H9 (cell line): ENCODE measurements around the gene JUP. TPM values are rescaled to one million over a fixed set of nuclear protein-coding genes. Genes with fewer than 3 reads are reported as not detected.

Experiments used
- DNase-seq: peaks from one replicate; pipeline ENCODE4 v3.0.0-alpha.2; 2017
- H2AFZ ChIP-seq: one replicate; pipeline ENCODE4 v1.6.1; 2013; ENCODE audit warnings: mild to moderate bottlenecking, low read length, control low read depth, moderate library complexity
- H2AK5ac ChIP-seq: 2 replicates; pipeline ENCODE4 v1.6.1; 2013; ENCODE audit warnings: low read length, control low read depth, mixed read lengths; ENCODE audit not compliant: insufficient read length
- H2BK120ac ChIP-seq: one replicate; pipeline ENCODE4 v1.6.1; 2013; ENCODE audit warnings: low read depth, mild to moderate bottlenecking, low read length, control low read depth, inconsistent platforms; ENCODE audit not compliant: poor library complexity, severe bottlenecking
- H2BK12ac ChIP-seq: 2 replicates; pipeline ENCODE4 v1.6.1; 2013; ENCODE audit warnings: low read length, control low read depth, mixed read lengths, low read depth; ENCODE audit not compliant: insufficient read length
- H2BK15ac ChIP-seq: 2 replicates; pipeline ENCODE4 v1.6.1; 2013; ENCODE audit warnings: low read depth, low read length, control low read depth
- H2BK20ac ChIP-seq: one replicate; pipeline ENCODE4 v1.6.1; 2013; ENCODE audit warnings: low read depth, mild to moderate bottlenecking, low read length, control low read depth, inconsistent platforms; ENCODE audit not compliant: poor library complexity, severe bottlenecking
- H2BK5ac ChIP-seq: 2 replicates; pipeline ENCODE4 v1.6.1; 2013; ENCODE audit warnings: low read length, control low read depth, mixed read lengths; ENCODE audit not compliant: insufficient read length
- H3K14ac ChIP-seq: 2 replicates; pipeline ENCODE4 v1.6.1; 2013; ENCODE audit warnings: low read length, control low read depth; ENCODE audit not compliant: insufficient read depth
- H3K18ac ChIP-seq: 2 replicates; pipeline ENCODE4 v1.6.1; 2013; ENCODE audit warnings: low read depth, mild to moderate bottlenecking, mixed read lengths, low read length, control low read depth; ENCODE audit not compliant: insufficient read length
- H3K23ac ChIP-seq: 2 replicates; pipeline ENCODE4 v1.6.1; 2013; ENCODE audit warnings: low read length, control low read depth, mixed read lengths, low read depth; ENCODE audit not compliant: insufficient read length
- H3K23me2 ChIP-seq: 2 replicates; pipeline ENCODE4 v1.6.1; 2013; ENCODE audit warnings: low read depth, mild to moderate bottlenecking, mixed read lengths, low read length, control low read depth; ENCODE audit not compliant: insufficient read length, poor library complexity, severe bottlenecking
- H3K27ac ChIP-seq: 2 replicates; pipeline ENCODE4 v1.5.1; 2013; ENCODE audit warnings: low read length, control low read depth, mixed read lengths, low read depth; ENCODE audit not compliant: insufficient read length
- H3K27me3 ChIP-seq: 2 replicates; pipeline ENCODE4 v1.6.1; 2013; ENCODE audit warnings: low read length, control low read depth, inconsistent platforms; ENCODE audit not compliant: insufficient read depth
- H3K4ac ChIP-seq: 2 replicates; pipeline ENCODE4 v1.6.1; 2013; ENCODE audit warnings: low read depth, mild to moderate bottlenecking, control low read depth, inconsistent platforms, low read length, moderate library complexity
- H3K4me1 ChIP-seq: 2 replicates; pipeline ENCODE4 v1.6.1; 2013; ENCODE audit warnings: low read length, control low read depth, inconsistent platforms; ENCODE audit not compliant: insufficient read depth
- H3K4me2 ChIP-seq: 2 replicates; pipeline ENCODE4 v1.6.1; 2013; ENCODE audit warnings: low read length, control low read depth, mixed read lengths; ENCODE audit not compliant: insufficient read length, insufficient read depth
- H3K56ac ChIP-seq: 2 replicates; pipeline ENCODE4 v1.6.1; 2013; ENCODE audit warnings: low read depth, mild to moderate bottlenecking, mixed read lengths, low read length, control low read depth; ENCODE audit not compliant: insufficient read length
- H3K79me1 ChIP-seq: 2 replicates; pipeline ENCODE4 v1.6.1; 2013; ENCODE audit warnings: low read depth, mild to moderate bottlenecking, moderate library complexity, low read length, control low read depth, inconsistent platforms; ENCODE audit not compliant: insufficient read depth, poor library complexity, severe bottlenecking
- H3K79me2 ChIP-seq: 2 replicates; pipeline ENCODE4 v1.6.1; 2013; ENCODE audit warnings: low read length, control low read depth, inconsistent platforms; ENCODE audit not compliant: insufficient read depth
- H3K9ac ChIP-seq: 2 replicates; pipeline ENCODE4 v1.6.1; 2013; ENCODE audit warnings: low read length, control low read depth, mixed read lengths; ENCODE audit not compliant: insufficient read length; ENCODE audit errors: extremely low read depth
- H3K9me3 ChIP-seq: one replicate; pipeline ENCODE4 v1.6.1; 2013; ENCODE audit warnings: low read depth, low read length, inconsistent platforms; ENCODE audit not compliant: control insufficient read depth
- H3T11ph ChIP-seq: one replicate; pipeline ENCODE4 v1.6.1; 2013; ENCODE audit warnings: mild to moderate bottlenecking, low read length, control low read depth, inconsistent platforms
- H4K20me1 ChIP-seq: one replicate; pipeline ENCODE4 v1.6.1; 2013; ENCODE audit not compliant: control insufficient read depth, insufficient read length, insufficient read depth
- H4K5ac ChIP-seq: 2 replicates; pipeline ENCODE4 v1.6.1; 2013; ENCODE audit warnings: low read depth, mild to moderate bottlenecking, mixed read lengths, low read length, control low read depth; ENCODE audit not compliant: insufficient read length
- H4K8ac ChIP-seq: replicated peaks from 2 replicates; pipeline ENCODE4 v1.6.1; 2013; ENCODE audit warnings: low read length, control low read depth, mixed read lengths, low read depth; ENCODE audit not compliant: insufficient read length
- H4K91ac ChIP-seq: 2 replicates; pipeline ENCODE4 v1.6.1; 2013; ENCODE audit warnings: low read depth, mild to moderate bottlenecking, moderate library complexity, mixed read lengths, low read length, control low read depth; ENCODE audit not compliant: insufficient read length
- H3K27ac Mint-ChIP-seq, 3 experiments: 2 replicates in 2 of 3; 3 replicates in 1 of 3; pipeline ENCODE4 v1.8.0; 2020 to 2021; ENCODE audit warnings: mixed read lengths in 3 of 3, mild to moderate bottlenecking in 1 of 3, moderate library complexity in 1 of 3
- H3K27me3 Mint-ChIP-seq: 2 replicates; pipeline ENCODE4 v1.8.0; 2021; ENCODE audit warnings: low read depth, mild to moderate bottlenecking, moderate library complexity, mixed read lengths
- H3K36me3 Mint-ChIP-seq, 3 experiments: 2 replicates in 2 of 3; 3 replicates in 1 of 3; pipeline ENCODE4 v1.8.0; 2020 to 2021; ENCODE audit warnings: low read depth in 3 of 3, mixed read lengths in 3 of 3; ENCODE audit not compliant: insufficient read depth in 1 of 3
- H3K4me1 Mint-ChIP-seq, 2 experiments: 2 replicates each; pipeline ENCODE4 v1.8.0; 2020; ENCODE audit warnings: mixed read lengths in 2 of 2
- H3K4me3 Mint-ChIP-seq, 2 experiments: 2 replicates in 1 of 2; 3 replicates in 1 of 2; pipeline ENCODE4 v1.8.0; 2020 to 2021; ENCODE audit warnings: mild to moderate bottlenecking in 2 of 2, mixed read lengths in 2 of 2, moderate library complexity in 1 of 2
- H3K9me3 Mint-ChIP-seq, 2 experiments: 2 replicates in 1 of 2; 3 replicates in 1 of 2; pipeline ENCODE4 v1.8.0; 2020; ENCODE audit warnings: mild to moderate bottlenecking in 2 of 2, mixed read lengths in 2 of 2, moderate library complexity in 1 of 2
- CTCF ChIP-seq: fragments of 200-600 bp; sonication (generic); conservative IDR thresholded peaks from 3 replicates; pipeline ENCODE4 v1.8.0; 2021; ENCODE audit warnings: antibody characterized with exemption, mild to moderate bottlenecking
- WGBS: extraction: QIAGEN DNeasy Blood & Tissue Kit; methylation state at CpG from one replicate; pipeline ENCODE4 v1.1.7; 2013; ENCODE audit warnings: missing lambda C conversion rate, low lambda C conversion rate, mixed read lengths; ENCODE audit not compliant: insufficient read length; ENCODE audit errors: extremely low coverage; 5-methylcytosine and 5-hydroxymethylcytosine counted together
- total RNA-seq: library from RNA; stranded (reverse); gene quantifications from 2 replicates; pipeline ENCODE4 v1.2.1, GENCODE V29; 2021

The JUP gene
- total RNA-seq, 1 experiment from 2014 or later: 90.1 TPM

GRCh38 chr17:41835800-41836549 lies 49.5 kb upstream of the JUP start, which contains the start of gene NT5C3B:
Gene NT5C3B, minus strand, starts transcription at chr17:41836232. Its CDS starts 39 bp downstream, at chr17:41836193.
- no peak within 1 kb of the TSS for H4K5ac ChIP-seq
- peaks cover 16% of the 10 kb centered on the region for H3K27me3 Mint-ChIP-seq
- no peak within 1 kb of the TSS for H2BK20ac ChIP-seq
- peak within 1 kb of the TSS; percentile 61 for H3K9ac ChIP-seq
- no peak within 1 kb of the TSS for H3K27ac ChIP-seq
- H3K4me3 Mint-ChIP-seq: peak within 1 kb of the TSS; percentile 83 to 89
- H4K8ac ChIP-seq: no peak within 1 kb of the TSS
- H4K20me1 ChIP-seq: peaks cover 2% of the 10 kb centered on the region
- H2BK15ac ChIP-seq: no peak within 1 kb of the TSS
- no CpG with 5 or more reads among the region's 72 CpGs for whole genome bisulfite sequencing
- no peak within 1 kb of the TSS for H2BK12ac ChIP-seq
- H2BK120ac ChIP-seq: no peak within 1 kb of the TSS
- H3K23ac ChIP-seq: no peak within 1 kb of the TSS
- no peaks in the 10 kb centered on the region for H3K79me1 ChIP-seq
- H3K23me2 ChIP-seq: peaks cover 5% of the 10 kb centered on the region
- H2AK5ac ChIP-seq: no peak within 1 kb of the TSS
- H3T11ph ChIP-seq: no peak within 1 kb of the TSS
- H3K9me3 Mint-ChIP-seq: no peaks in the 10 kb centered on the region
- H3K4me2 ChIP-seq: peak within 1 kb of the TSS; percentile 65
- no peaks in the 10 kb centered on the region for H3K9me3 ChIP-seq
- H3K14ac ChIP-seq: peak within 1 kb of the TSS; percentile 89
- H3K27me3 ChIP-seq: no peaks in the 10 kb centered on the region
- H3K18ac ChIP-seq: peak within 1 kb of the TSS; percentile 82
- H3K4ac ChIP-seq: no peak within 1 kb of the TSS
- TF ChIP-seq CTCF: no peak
- H2BK5ac ChIP-seq: no peak within 1 kb of the TSS
- no peak within 1 kb of the TSS; a peak in 1 of 7 replicates for H3K27ac Mint-ChIP-seq
- H3K79me2 ChIP-seq: no peaks in the 10 kb centered on the region
- peak; percentile 78 for DNase-seq
- peaks cover 8 to 27% (median 23%) of the 10 kb centered on the region in 3 experiments; a peak in 6 of 7 replicates for H3K36me3 Mint-ChIP-seq
- H3K56ac ChIP-seq: no peak within 1 kb of the TSS
- H3K4me1 Mint-ChIP-seq: peaks cover 10 to 12% of the 10 kb centered on the region in 2 experiments
- peak within 1 kb of the TSS; percentile 99 for H2AFZ ChIP-seq
- no peak within 1 kb of the TSS for H4K91ac ChIP-seq
- no peaks in the 10 kb centered on the region for H3K4me1 ChIP-seq
